ENCODE data around the gene HOXB8. TPM values are rescaled to one million over a fixed set of nuclear protein-coding genes. Genes with fewer than 3 reads are reported as not detected.

HOXB8 gene
- total RNA-seq, 2 experiments from 2014 or later, result not detected

GRCh38 chr17:48563385-48563838, 51.7 kb downstream of the HOXB8 start:
- H3K27me3 Mint-ChIP-seq, result peaks cover 2% of the 10 kb centered on the region
- ATAC-seq, result no peak
- no peak for DNase-seq
- no peaks in the 10 kb centered on the region for H3K9me3 Mint-ChIP-seq
- ChIA-PET CTCF (interaction anchor here (1.2 kb wide), 1 partner anchor 187 kb away, joined by 4 read pairs; no protein-coding TSS in a partner anchor), POLR2A (interaction anchor here (0.6 to 1.8 kb wide), 2 partner anchors 20 to 344 kb away, joined by 5 to 6 read pairs; no protein-coding TSS in a partner anchor)
- H3K36me3 Mint-ChIP-seq (ENCODE audit: low read depth), result no peaks in the 10 kb centered on the region
- H3K4me3 Mint-ChIP-seq, result no peak overlapping the region
- no peak overlapping the region for H3K27ac Mint-ChIP-seq
- TF ChIP-seq CTCF (IDR thresholded peaks at IDR 0.05), result no peak
- intact Hi-C loops (cut with micrococcal nuclease), result no loop called here
- peaks cover 6% of the 10 kb centered on the region for H3K4me1 Mint-ChIP-seq (ENCODE audit: low read depth)

GRCh38 chr17:48562934-48563333, 52.2 kb downstream of the HOXB8 start:
- intact Hi-C loops (cut with micrococcal nuclease), result no loop called here
- Mint-ChIP-seq H3K36me3 (ENCODE audit: low read depth) (no peaks in the 10 kb centered on the region), H3K27ac (no peak overlapping the region), H3K4me3 (no peak overlapping the region), H3K9me3 (no peaks in the 10 kb centered on the region), H3K4me1 (ENCODE audit: low read depth) (peaks cover 4% of the 10 kb centered on the region), H3K27me3 (no peaks in the 10 kb centered on the region)
- no peak for TF ChIP-seq CTCF (IDR thresholded peaks at IDR 0.05)
- DNase-seq (no peak), ATAC-seq (no peak)
- ChIA-PET CTCF (interaction anchor here (1.2 kb wide), 1 partner anchor 187 kb away, joined by 4 read pairs; no protein-coding TSS in a partner anchor), POLR2A (interaction anchor here (0.6 kb wide), 1 partner anchor 343 kb away, joined by 5 read pairs; no protein-coding TSS in a partner anchor)

Small RNA genes within 50 kb of the gene (microRNA-seq; reads per million reads assigned to microRNA genes)
- not detected for gene MIR196A1 (ENCODE audit: borderline microRNAs expressed, borderline replicate concordance)

Other genes with a start within 250 kb of the HOXB8 start
- 10 to 100 TPM; 73.9 to 81.3 TPM for gene SKAP1, start 185.1 kb downstream of the HOXB8 start, total RNA-seq
- gene HOXB1, start 84.3 kb downstream of the HOXB8 start, total RNA-seq, result not detected
- 10 to 100 TPM; 12.6 to 13.0 TPM for gene HOXB2, start 70.2 kb downstream of the HOXB8 start, total RNA-seq
- 1 to 10 TPM; 1.7 to 2.0 TPM for gene HOXB4, start 36.9 kb downstream of the HOXB8 start, total RNA-seq
- gene HOXB3, start 25.1 kb downstream of the HOXB8 start, total RNA-seq, result 1 to 10 TPM; 1.4 to 2.0 TPM
- not detected for gene HOXB5, start 21.5 kb downstream of the HOXB8 start, total RNA-seq
- not detected for gene HOXB6, start 10.3 kb downstream of the HOXB8 start, total RNA-seq
- 1 to 10 TPM in 1 of 2 experiments, under 1 TPM in 1; 0.50 to 1.0 TPM for gene HOXB7, start 4.3 kb downstream of the HOXB8 start, total RNA-seq
- 1 to 10 TPM; 6.9 to 7.0 TPM for gene HOXB9, start 11.1 kb upstream of the HOXB8 start, total RNA-seq
- not detected for gene PRAC1, start 107.2 kb upstream of the HOXB8 start, total RNA-seq
- gene PRAC2, start 107.9 kb upstream of the HOXB8 start, total RNA-seq, result not detected
- gene HOXB13, start 113.5 kb upstream of the HOXB8 start, total RNA-seq, result not detected
- not detected for gene TTLL6, start 201.9 kb upstream of the HOXB8 start, total RNA-seq
- gene CALCOCO2, start 215.7 kb upstream of the HOXB8 start, total RNA-seq, result 10 to 100 TPM; 69.2 to 73.1 TPM